ENCODE results near the gene CNTN4.

- no peak for TF ChIP-seq CTCF (IDR thresholded peaks at IDR 0.05)
- no peak for TF ChIP-seq POLR2A (IDR thresholded peaks at IDR 0.05)
- TF ChIP-seq EP300 (IDR thresholded peaks at IDR 0.05): no peak
Measured at GRCh38 chr3:3082234-3082924, 983.7 kb downstream of the CNTN4 start.

Data from ovary (tissue), 3 donors.